Measurements from ENCODE around the gene CFAP77.

CFAP77 gene

DNA sequence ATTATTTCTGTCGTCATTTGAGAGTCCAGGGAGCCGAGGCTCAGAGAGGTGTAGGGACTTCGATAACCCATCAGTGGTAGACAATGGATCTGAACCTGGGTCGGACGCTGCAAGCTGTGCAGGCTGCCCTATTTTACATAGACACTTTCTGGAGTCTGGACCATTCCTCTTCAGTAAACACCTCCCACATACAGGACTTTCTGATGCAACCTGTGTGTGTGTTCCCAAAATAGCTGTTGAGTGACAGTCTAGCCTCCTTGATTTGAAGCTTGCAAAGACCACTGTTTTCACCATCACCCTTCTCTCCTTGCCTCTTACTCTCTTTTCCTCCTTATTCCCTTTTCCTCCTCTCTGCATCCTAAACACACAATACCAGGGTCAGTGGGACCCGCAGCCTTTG is 30.7 kb downstream of the CFAP77 start:
- H3K4me3 ChIP-seq (ENCODE audit: low read depth, low read length), result no peak overlapping the region
- no peak for TF ChIP-seq CTCF (IDR thresholded peaks at IDR 0.05; ENCODE audit: insufficient read depth, low read length, missing control alignments)
- CTCF ChIA-PET, result no interaction called here
- POLR2A ChIA-PET, result no interaction called here
- no peak for DNase-seq (ENCODE audit: low read depth, low spot score)

- TF ChIP-seq CTCF (IDR thresholded peaks at IDR 0.05; ENCODE audit: insufficient read depth, low read length, missing control alignments), result no peak
- ChIA-PET POLR2A (no interaction called here), CTCF (no interaction called here)
- no peak overlapping the region for H3K4me3 ChIP-seq (ENCODE audit: low read depth, low read length)
- DNase-seq (ENCODE audit: low read depth, low spot score), result no peak
Observed at GRCh38 chr9:132441404-132441803, 31.4 kb downstream of the CFAP77 start.

- TF ChIP-seq CTCF (IDR thresholded peaks at IDR 0.05; ENCODE audit: insufficient read depth, low read length, missing control alignments), result no peak
- no peak overlapping the region for H3K4me3 ChIP-seq (ENCODE audit: low read depth, low read length)
- no peak for DNase-seq (ENCODE audit: low read depth, low spot score)
- POLR2A ChIA-PET, result no interaction called here
- CTCF ChIA-PET, result no interaction called here
Observed at GRCh38 chr9:132443951-132444607, 34.1 kb downstream of the CFAP77 start.

DNA sequence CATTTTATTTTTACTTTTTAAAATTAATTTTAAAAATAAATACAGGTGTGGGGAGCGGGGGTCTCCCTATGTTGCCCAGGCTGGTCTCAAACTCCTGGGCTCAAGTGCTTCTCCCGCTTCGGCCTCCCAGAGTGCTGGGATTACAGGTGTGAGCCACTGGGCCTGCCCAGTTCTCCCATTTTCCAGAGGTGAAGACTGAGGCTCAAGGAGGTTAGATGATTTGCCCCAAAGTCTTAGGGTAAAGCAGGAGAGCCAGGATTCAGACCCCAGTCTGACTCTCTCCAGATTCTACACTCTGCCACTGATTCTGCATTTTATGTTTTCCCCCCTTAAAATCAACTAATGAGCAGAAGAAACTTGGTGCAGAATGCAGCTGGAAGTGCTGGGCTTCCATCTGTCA is 36.9 kb downstream of the CFAP77 start:
- ChIA-PET POLR2A (no interaction called here), CTCF (no interaction called here)
- H3K4me3 ChIP-seq (ENCODE audit: low read depth, low read length), result no peak overlapping the region
- no peak for DNase-seq (ENCODE audit: low read depth, low spot score)
- TF ChIP-seq CTCF (IDR thresholded peaks at IDR 0.05; ENCODE audit: insufficient read depth, low read length, missing control alignments), result no peak

DNA sequence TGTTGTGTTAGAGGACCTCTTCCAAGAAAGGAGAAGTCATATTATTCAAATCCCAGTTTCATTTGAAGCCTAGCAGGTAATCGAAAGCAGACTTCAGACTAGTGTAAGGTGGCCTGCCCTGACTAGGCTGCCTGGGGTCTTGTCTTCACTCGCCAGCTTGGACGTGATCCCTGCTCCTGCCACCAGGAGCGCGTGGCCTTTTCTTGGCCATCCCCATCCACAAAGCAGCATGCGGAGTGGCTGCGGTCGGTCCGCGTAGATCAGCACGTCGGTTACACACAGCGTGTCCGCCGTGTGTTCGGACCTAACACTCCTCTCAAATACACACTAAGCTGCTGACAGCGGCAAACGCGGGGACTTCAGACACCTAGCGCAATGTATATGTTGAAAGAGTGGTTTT is 37.3 kb downstream of the CFAP77 start:
- ChIA-PET CTCF (no interaction called here), POLR2A (no interaction called here)
- no peak for TF ChIP-seq CTCF (IDR thresholded peaks at IDR 0.05; ENCODE audit: insufficient read depth, low read length, missing control alignments)
- no peak for DNase-seq (ENCODE audit: low read depth, low spot score)
- H3K4me3 ChIP-seq (ENCODE audit: low read depth, low read length), result no peak overlapping the region

DNA sequence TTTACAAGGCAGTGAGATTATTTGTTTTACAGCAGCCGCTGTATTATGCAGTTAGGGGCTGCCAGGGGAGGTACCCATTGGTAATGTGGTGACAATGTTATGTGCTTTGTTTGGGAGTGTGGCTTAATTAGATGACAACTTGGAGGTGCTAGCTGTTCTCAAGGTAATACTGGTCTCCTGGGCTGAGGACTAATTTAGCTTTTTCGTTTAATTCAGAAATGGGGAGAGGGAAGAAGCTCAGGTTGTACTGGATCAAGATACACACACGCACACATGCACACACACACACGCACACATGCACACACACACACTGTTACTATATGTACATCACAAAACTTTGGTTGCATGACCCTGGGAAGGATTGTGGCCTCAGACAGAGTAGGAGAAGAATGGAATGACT is 37.9 kb downstream of the CFAP77 start:
- DNase-seq (ENCODE audit: low read depth, low spot score), result no peak
- H3K4me3 ChIP-seq (ENCODE audit: low read depth, low read length), result no peak overlapping the region
- POLR2A ChIA-PET, result no interaction called here
- CTCF ChIA-PET, result no interaction called here
- TF ChIP-seq CTCF (IDR thresholded peaks at IDR 0.05; ENCODE audit: insufficient read depth, low read length, missing control alignments), result no peak

Measured in AG04449 (cell line).